HCT116 (cell line): ENCODE results near the gene LRBA. TPM values are rescaled to one million over a fixed set of nuclear protein-coding genes. Genes with fewer than 3 reads are reported as not detected.

Experiments
- ATAC-seq: fragments of 200-7000 bp; cut with Tn5 transposase; 2 replicates; pipeline ENCODE4 v1.9.1; 2020; ENCODE audit warnings: mild to moderate bottlenecking, moderate library complexity
- BruUV-seq: library from RNA; stranded (reverse); fragments of 400-500 nt; replicated peaks from 2 replicates; lab custom pipeline; 2021; lab: Mats Ljungman, UMichigan
- CTCF ChIA-PET: fragments of 300-600 bp; sonication (Branson Sonifier 250); formaldehyde crosslinking; loops from one replicate; lab custom pipeline; 2021; ENCODE audit warnings: antibody characterized with exemption; lab: Charles Lee
- POLR2A ChIA-PET: fragments of 300-600, 350-600 bp; sonication (Branson Sonifier 250); formaldehyde crosslinking; loops from one replicate; lab custom pipeline; 2021; ENCODE audit warnings: antibody characterized with exemption; lab: Charles Lee
- RAD21 ChIA-PET, 2 experiments: fragments of 300-600 bp; sonication (Branson Sonifier 250); formaldehyde crosslinking; loops; one replicate each; lab custom pipeline; 2023; ENCODE audit warnings: low total read pairs in 2 of 2; ENCODE audit not compliant: uncharacterized antibody in 2 of 2, unreplicated experiment in 2 of 2, low non-redundant PET in 1 of 2; lab: Charles Lee
- DNase-seq: peaks from one replicate; pipeline ENCODE4 v3.0.0-alpha.2; 2010; ENCODE audit warnings: low read depth, low spot score
- H2AFZ ChIP-seq: fragments of 200-600 bp; shearing (Covaris generic), sonication (generic); 2 replicates; pipeline ENCODE4 v1.6.1; 2017; ENCODE audit warnings: low read depth, mixed run types, mixed read lengths, antibody characterized with exemption, low read length; ENCODE audit not compliant: poor library complexity, severe bottlenecking
- H3K27ac ChIP-seq: 2 replicates; pipeline ENCODE4 v1.5.1; 2012; ENCODE audit warnings: low read depth, low read length
- H3K27me3 ChIP-seq: fragments of 200-600 bp; sonication (generic); 2 replicates; pipeline ENCODE4 v1.6.1; 2016; ENCODE audit warnings: mixed run types, low read length, mixed read lengths; ENCODE audit not compliant: insufficient read depth
- H3K36me3 ChIP-seq, 2 experiments: fragments of 200-500 bp in 1 of 2; fragments of 200-600 bp in 1 of 2; sonication (Bioruptor generic) in 1 of 2; sonication (generic) in 1 of 2; 2 replicates each; pipeline versions ENCODE4 v1.5.1 to v1.6.1; 2014 to 2016; ENCODE audit warnings: low read length in 2 of 2, inconsistent platforms in 1 of 2, mixed read lengths in 1 of 2, mixed run types in 1 of 2; ENCODE audit not compliant: insufficient read depth in 2 of 2, control insufficient read depth in 1 of 2
- H3K4me1 ChIP-seq, 2 experiments: fragments of 200-600 bp in 1 of 2; sonication (generic) in 1 of 2; 2 replicates each; pipeline versions ENCODE4 v1.5.1 to v1.6.1; 2012 to 2017; ENCODE audit warnings: low read length in 2 of 2, inconsistent platforms in 1 of 2, mild to moderate bottlenecking in 1 of 2, mixed read lengths in 1 of 2, mixed run types in 1 of 2, moderate library complexity in 1 of 2; ENCODE audit not compliant: insufficient read depth in 2 of 2, control insufficient read depth in 1 of 2
- H3K4me2 ChIP-seq: fragments of 200-600 bp; sonication (generic); 2 replicates; pipeline ENCODE4 v1.6.1; 2017; ENCODE audit warnings: mixed run types, low read length, mixed read lengths
- H3K4me3 ChIP-seq, 2 experiments: fragments of 200-600 bp in 1 of 2; sonication (generic) in 1 of 2; replicated peaks in 1 of 2; 2 replicates each; pipeline ENCODE4 v1.5.1; 2011 to 2016; ENCODE audit warnings: low read length in 2 of 2, control low read depth in 1 of 2, low read depth in 1 of 2, mild to moderate bottlenecking in 1 of 2, mixed read lengths in 1 of 2, mixed run types in 1 of 2
- H3K79me2 ChIP-seq: fragments of 200-600 bp; sonication (generic); 2 replicates; pipeline ENCODE4 v1.6.1; 2017; ENCODE audit warnings: mild to moderate bottlenecking, mixed run types, low read length, moderate library complexity, mixed read lengths; ENCODE audit not compliant: insufficient read depth
- H3K9ac ChIP-seq: fragments of 200-600 bp; sonication (generic); 2 replicates; pipeline ENCODE4 v1.6.1; 2016; ENCODE audit warnings: low read length, mixed read lengths
- H3K9me2 ChIP-seq: fragments of 200-600 bp; sonication (generic), shearing (Covaris generic); 2 replicates; pipeline ENCODE4 v1.6.1; 2017; ENCODE audit warnings: mixed run types, mild to moderate bottlenecking, moderate library complexity; ENCODE audit not compliant: insufficient read depth
- H3K9me3 ChIP-seq, 2 experiments: fragments of 200-500 bp in 1 of 2; fragments of 200-600 bp in 1 of 2; sonication (Bioruptor generic) in 1 of 2; sonication (generic) in 1 of 2; 2 replicates each; pipeline ENCODE4 v1.6.1; 2014 to 2017; ENCODE audit warnings: low read length in 2 of 2, mixed read lengths in 2 of 2, inconsistent platforms in 1 of 2, low read depth in 1 of 2, mild to moderate bottlenecking in 1 of 2, mixed run types in 1 of 2, moderate library complexity in 1 of 2; ENCODE audit not compliant: control insufficient read depth in 1 of 2, insufficient read depth in 1 of 2
- H4K20me1 ChIP-seq: fragments of 200-600 bp; sonication (generic), shearing (Covaris generic); 2 replicates; pipeline ENCODE4 v1.6.1; 2017; ENCODE audit warnings: mixed run types, mild to moderate bottlenecking, moderate library complexity; ENCODE audit not compliant: insufficient read depth
- ATF3 ChIP-seq: IDR thresholded peaks from 2 replicates; pipeline ENCODE4 v1.6.1; 2012
- CBX3 ChIP-seq: IDR thresholded peaks from 2 replicates; pipeline ENCODE4 v1.6.1; 2012; ENCODE audit warnings: low read depth
- CTCF ChIP-seq, 3 experiments: fragments of 200-600 bp in 1 of 3; sonication (generic) in 1 of 3; IDR thresholded peaks in 2 of 3; conservative IDR thresholded peaks in 1 of 3; 2 replicates each; pipeline ENCODE4 v1.5.1; 2012 to 2017; ENCODE audit warnings: low read depth in 2 of 3, low read length in 2 of 3, antibody characterized with exemption in 1 of 3, borderline replicate concordance in 1 of 3, control low read depth in 1 of 3, mild to moderate bottlenecking in 1 of 3, mixed read lengths in 1 of 3, mixed run types in 1 of 3, moderate library complexity in 1 of 3; ENCODE audit not compliant: insufficient read depth in 1 of 3
- EGR1 ChIP-seq: IDR thresholded peaks from 2 replicates; pipeline ENCODE4 v1.6.1; 2012; ENCODE audit warnings: low read depth
- ELF1 ChIP-seq: IDR thresholded peaks from 2 replicates; pipeline ENCODE4 v1.6.1; 2012; ENCODE audit warnings: low read depth, borderline replicate concordance
- EZH2 ChIP-seq: fragments of 200-600 bp; sonication (generic); IDR thresholded peaks from 2 replicates; pipeline ENCODE4 v1.6.1; 2017; ENCODE audit warnings: antibody characterized with exemption, mixed run types
- JUND ChIP-seq: IDR thresholded peaks from 2 replicates; pipeline ENCODE4 v1.6.1; 2012
- POLR2AphosphoS5 ChIP-seq: IDR thresholded peaks from 2 replicates; pipeline ENCODE4 v1.6.1; 2011; ENCODE audit warnings: mild to moderate bottlenecking, low read depth, low read length, moderate library complexity
- RAD21 ChIP-seq: IDR thresholded peaks from 2 replicates; pipeline ENCODE4 v1.6.1; 2012; ENCODE audit warnings: low read depth, mild to moderate bottlenecking
- REST ChIP-seq: IDR thresholded peaks from 2 replicates; pipeline ENCODE4 v1.6.1; 2012; ENCODE audit warnings: low read depth
- SP1 ChIP-seq: IDR thresholded peaks from 2 replicates; pipeline ENCODE4 v1.6.1; 2012; ENCODE audit warnings: low read depth
- TCF7L2 ChIP-seq: IDR thresholded peaks from 2 replicates; pipeline ENCODE4 v1.7.0; 2011; ENCODE audit warnings: borderline replicate concordance, inconsistent platforms; ENCODE audit not compliant: insufficient read depth, insufficient read length; ENCODE audit errors: extremely low read depth
- YY1 ChIP-seq: IDR thresholded peaks from 2 replicates; pipeline ENCODE4 v1.6.1; 2011; ENCODE audit warnings: low read length, low read depth, moderate library complexity, mild to moderate bottlenecking; ENCODE audit not compliant: insufficient replicate concordance; ENCODE audit errors: extremely low read depth
- ZFX ChIP-seq: fragments of 450-650 bp; IDR thresholded peaks from 2 replicates; pipeline ENCODE4 v1.6.1; 2017
- intact Hi-C: fragments of 100-400 bp; cut with micrococcal nuclease; formaldehyde crosslinking; loops from 2 replicates; pipeline ENCODE4 v1.10.0; 2022
- total RNA-seq: library from RNA; stranded (reverse); gene quantifications from one replicate; pipeline ENCODE4 v1.2.1, GENCODE V29; 2021; ENCODE audit not compliant: unreplicated experiment

The LRBA gene
- total RNA-seq, 1 experiment from 2014 or later, result 79.8 TPM

GRCh38 chr4:150789864-150790263 lies 225.2 kb downstream of the LRBA start:
- POLR2A ChIA-PET, result no interaction called here
- no peak overlapping the region for H2AFZ ChIP-seq
- H3K9me2 ChIP-seq, result no peaks in the 10 kb centered on the region
- ATAC-seq, result no peak
- H3K9me3 ChIP-seq, result no peaks in the 10 kb centered on the region
- H3K36me3 ChIP-seq, result no peaks in the 10 kb centered on the region
- H3K27me3 ChIP-seq, result no peaks in the 10 kb centered on the region
- CTCF ChIA-PET, result no interaction called here
- H3K4me3 ChIP-seq, result no peak overlapping the region
- TF ChIP-seq CBX3 (no peak), ELF1 (no peak), ZFX (no peak), YY1 (no peak), TCF7L2 (no peak), POLR2AphosphoS5 (no peak), JUND (no peak), ATF3 (no peak), SP1 (no peak), EGR1 (no peak), CTCF (IDR thresholded peaks at IDR 0.05 in 2 of 3, conservative IDR thresholded peaks at IDR 0.05 in 1 of 3; ENCODE audit: borderline replicate concordance in 1 of 3, insufficient read depth in 1 of 3, low read depth in 2 of 3, low read length in 2 of 3) (no peak), RAD21 (no peak), EZH2 (no peak), REST (no peak)
- TF ChIP-seq, all 23 proteins: peak for 0
- RAD21 ChIA-PET, result no interaction called here
- Histone ChIP-seq H4K20me1 (no peaks in the 10 kb centered on the region), H3K4me2 (no peak overlapping the region), H3K4me1 (no peaks in the 10 kb centered on the region), H3K9ac (no peak overlapping the region), H3K79me2 (no peaks in the 10 kb centered on the region), H3K27ac (no peak overlapping the region)
- DNase-seq, result no peak
- intact Hi-C loops, result no loop called here
- BruUV-seq, result no TSS peak
